Panc1 (cell line): Measurements from ENCODE around the gene CHMP1B. TPM values are rescaled to one million over a fixed set of nuclear protein-coding genes. Genes with fewer than 3 reads are reported as not detected.
A peak's percentile ranks its signal among the peaks of the same experiment; 100 is the strongest.
"Not testable (repeated sequence)": the region's sequence is repeated elsewhere in the genome, so short reads cannot be mapped to it uniquely, and the experiment has no call there.

Source experiments
- ATAC-seq: fragments of 200-7000 bp; cut with Tn5 transposase; 2 replicates; pipeline ENCODE4 v1.9.1; 2020; ENCODE audit warnings: mild to moderate bottlenecking, moderate library complexity
- BruUV-seq: library from RNA; stranded (reverse); fragments of 400-500 nt; replicated peaks from 2 replicates; lab custom pipeline; 2021; lab: Mats Ljungman, UMichigan
- CTCF ChIA-PET: fragments of 300-600 bp; sonication (Branson Sonifier 250); formaldehyde crosslinking; loops from one replicate; lab custom pipeline; 2022; ENCODE audit warnings: antibody characterized with exemption; lab: Charles Lee
- POLR2A ChIA-PET: fragments of 300-600 bp; sonication (Branson Sonifier 250); formaldehyde crosslinking; loops from one replicate; lab custom pipeline; 2022; ENCODE audit warnings: antibody characterized with exemption; lab: Charles Lee
- DNase-seq: peaks from one replicate; pipeline ENCODE4 v3.0.0-alpha.2; 2010; ENCODE audit warnings: low read depth, low spot score
- H3K27ac ChIP-seq: 2 replicates; pipeline ENCODE4 v1.5.1; 2011; ENCODE audit warnings: mild to moderate bottlenecking, low read length, inconsistent platforms
- H3K27me3 ChIP-seq: fragments of 200-500 bp; sonication (Bioruptor generic); 2 replicates; pipeline ENCODE4 v1.6.0; 2014; ENCODE audit warnings: low read length, inconsistent platforms; ENCODE audit not compliant: control insufficient read depth, insufficient read depth
- H3K36me3 ChIP-seq: fragments of 200-500 bp; sonication (Bioruptor generic); 2 replicates; pipeline ENCODE4 v1.5.1; 2014; ENCODE audit warnings: inconsistent platforms, mild to moderate bottlenecking, low read length, moderate library complexity; ENCODE audit not compliant: control insufficient read depth, insufficient read depth
- H3K4me1 ChIP-seq: 2 replicates; pipeline ENCODE4 v1.5.1; 2011; ENCODE audit warnings: inconsistent platforms, mild to moderate bottlenecking, low read length, moderate library complexity; ENCODE audit not compliant: control insufficient read depth, insufficient read depth
- H3K4me3 ChIP-seq, 2 experiments: 2 replicates each; pipeline ENCODE4 v1.5.1; 2011 to 2012; ENCODE audit warnings: low read depth in 2 of 2, low read length in 2 of 2, mild to moderate bottlenecking in 2 of 2, inconsistent platforms in 1 of 2, moderate library complexity in 1 of 2
- H3K9me3 ChIP-seq: fragments of 200-500 bp; sonication (Bioruptor generic); 2 replicates; pipeline ENCODE4 v1.5.1; 2014; ENCODE audit warnings: low read depth, mild to moderate bottlenecking, inconsistent platforms, low read length, moderate library complexity; ENCODE audit not compliant: control insufficient read depth, insufficient read depth
- CTCF ChIP-seq: fragments of 450-650 bp; IDR thresholded peaks from 2 replicates; pipeline ENCODE4 v1.5.1; 2017; ENCODE audit warnings: mild to moderate bottlenecking
- POLR2AphosphoS5 ChIP-seq: IDR thresholded peaks from 2 replicates; pipeline ENCODE4 v1.6.1; 2012; ENCODE audit warnings: mild to moderate bottlenecking, low read depth, low read length, moderate library complexity
- REST ChIP-seq, 2 experiments: IDR thresholded peaks; 2 replicates each; pipeline ENCODE4 v1.6.1; 2011 to 2012; ENCODE audit warnings: low read depth in 2 of 2, control low read depth in 1 of 2, low read length in 1 of 2, mild to moderate bottlenecking in 1 of 2, moderate library complexity in 1 of 2; ENCODE audit not compliant: insufficient read depth in 1 of 2
- SIN3A ChIP-seq: IDR thresholded peaks from 2 replicates; pipeline ENCODE4 v1.6.1; 2012; ENCODE audit warnings: low read depth, mild to moderate bottlenecking, low read length, moderate library complexity, borderline replicate concordance; ENCODE audit not compliant: insufficient read depth
- TCF7L2 ChIP-seq: IDR thresholded peaks from 2 replicates; pipeline ENCODE4 v1.6.1; 2011; ENCODE audit warnings: mild to moderate bottlenecking, low read depth, low read length, inconsistent platforms
- in situ Hi-C: cut with HindIII; loops from 2 replicates; pipeline ENCODE4 v1.10.0; 2016; ENCODE audit warnings: low sequenced_read_pairs, low pct_unique_long_range_greater_than_20kb
- intact Hi-C: fragments of 100-400 bp; cut with micrococcal nuclease; formaldehyde crosslinking; loops from one replicate; pipeline ENCODE4 v1.10.0; 2022; ENCODE audit not compliant: unreplicated experiment
- total RNA-seq: library from RNA; stranded (reverse); gene quantifications from one replicate; pipeline ENCODE4 v1.2.1, GENCODE V29; 2021; ENCODE audit not compliant: unreplicated experiment

CHMP1B gene
- total RNA-seq, 1 experiment from 2014 or later = 17.1 TPM

GRCh38 chr18:11851806-11852337 is 659 bp downstream of the CHMP1B start:
- Histone ChIP-seq H3K4me3 (peak overlapping the region; percentile 80 to 100), H3K27me3 (no peaks in the 10 kb centered on the region), H3K9me3 (no peaks in the 10 kb centered on the region), H3K36me3 (peaks cover 3% of the 10 kb centered on the region; the same call in 1 of the 2 replicates), H3K27ac (peak overlapping the region; percentile 87), H3K4me1 (peaks cover 16% of the 10 kb centered on the region)
- POLR2A ChIA-PET = no interaction called here
- TSS peak; percentile 96 for BruUV-seq
- DNase-seq = no peak
- intact Hi-C loops (no loop called here), in situ Hi-C loops (no loop called here)
- peak; percentile 40 for ATAC-seq
- TF ChIP-seq TCF7L2 = no peak
- TF ChIP-seq SIN3A = no peak
- no peak for TF ChIP-seq REST (IDR thresholded peaks at IDR 0.05; ENCODE audit: insufficient read depth in 1 of 2, low read depth in 2 of 2, low read length in 1 of 2)
- TF ChIP-seq POLR2AphosphoS5 = no peak
- no peak for TF ChIP-seq CTCF
- CTCF ChIA-PET = no interaction called here

GRCh38 chr18:11854554-11854953 is 3.3 kb downstream of the CHMP1B start:
- in situ Hi-C loops, DNase-seq, H3K9me3 ChIP-seq, H3K27ac ChIP-seq, POLR2A ChIA-PET, BruUV-seq, H3K27me3 ChIP-seq, intact Hi-C loops, H3K36me3 ChIP-seq, CTCF ChIA-PET, H3K4me3 ChIP-seq, ATAC-seq: not testable (repeated sequence)
- H3K4me1 ChIP-seq = peaks cover 26% of the 10 kb centered on the region

- peak; percentile 92 for ATAC-seq
- H3K4me1 ChIP-seq = peaks cover 20% of the 10 kb centered on the region
Observed at GRCh38 chr18:11857177-11857887, 6.1 kb downstream of the CHMP1B start.

More at GRCh38 chr18:11857177-11857887, 6.1 kb downstream of the CHMP1B start:
- BruUV-seq = no TSS peak
- H3K4me3 ChIP-seq = peak overlapping the region in 1 of 2 experiments; percentile 50; a peak in 3 of 4 replicates
- ChIA-PET POLR2A (no interaction called here), CTCF (no interaction called here)
- no peaks in the 10 kb centered on the region for H3K9me3 ChIP-seq
- DNase-seq = peak; percentile 98
- H3K27me3 ChIP-seq = no peaks in the 10 kb centered on the region
- no peaks in the 10 kb centered on the region for H3K36me3 ChIP-seq
- peak overlapping the region; percentile 91 for H3K27ac ChIP-seq
- in situ Hi-C loops (no loop called here), intact Hi-C loops (no loop called here)
- TF ChIP-seq CTCF (no peak), TCF7L2 (no peak), POLR2AphosphoS5 (no peak), SIN3A (no peak), REST (IDR thresholded peaks at IDR 0.05; ENCODE audit: insufficient read depth in 1 of 2, low read depth in 2 of 2, low read length in 1 of 2) (no peak)
